ENCODE data around the gene TTC27.

GRCh38 chr2:32727157-32727556 is 99.3 kb downstream of the TTC27 start:
- TF ChIP-seq POLR2A (IDR thresholded peaks at IDR 0.05) (no peak), CTCF (IDR thresholded peaks at IDR 0.05 in 4 of 5, conservative IDR thresholded peaks at IDR 0.05 in 1 of 5) (no peak)

Data from gastrocnemius medialis (tissue), 4 donors.